GM19025 (cell line): ENCODE data around the gene GPRIN1.
"Not testable (repeated sequence)": the region's sequence is repeated elsewhere in the genome, so short reads cannot be mapped to it uniquely, and the experiment has no call there.

Source experiments
- ATAC-seq: cut with Tn5 transposase; IDR thresholded peaks from one replicate; pipeline ENCODE4 v1.9.1; 2021; ENCODE audit warnings: mild to moderate bottlenecking, low read depth, moderate library complexity; ENCODE audit not compliant: unreplicated experiment

Gene GPRIN1

DNA sequence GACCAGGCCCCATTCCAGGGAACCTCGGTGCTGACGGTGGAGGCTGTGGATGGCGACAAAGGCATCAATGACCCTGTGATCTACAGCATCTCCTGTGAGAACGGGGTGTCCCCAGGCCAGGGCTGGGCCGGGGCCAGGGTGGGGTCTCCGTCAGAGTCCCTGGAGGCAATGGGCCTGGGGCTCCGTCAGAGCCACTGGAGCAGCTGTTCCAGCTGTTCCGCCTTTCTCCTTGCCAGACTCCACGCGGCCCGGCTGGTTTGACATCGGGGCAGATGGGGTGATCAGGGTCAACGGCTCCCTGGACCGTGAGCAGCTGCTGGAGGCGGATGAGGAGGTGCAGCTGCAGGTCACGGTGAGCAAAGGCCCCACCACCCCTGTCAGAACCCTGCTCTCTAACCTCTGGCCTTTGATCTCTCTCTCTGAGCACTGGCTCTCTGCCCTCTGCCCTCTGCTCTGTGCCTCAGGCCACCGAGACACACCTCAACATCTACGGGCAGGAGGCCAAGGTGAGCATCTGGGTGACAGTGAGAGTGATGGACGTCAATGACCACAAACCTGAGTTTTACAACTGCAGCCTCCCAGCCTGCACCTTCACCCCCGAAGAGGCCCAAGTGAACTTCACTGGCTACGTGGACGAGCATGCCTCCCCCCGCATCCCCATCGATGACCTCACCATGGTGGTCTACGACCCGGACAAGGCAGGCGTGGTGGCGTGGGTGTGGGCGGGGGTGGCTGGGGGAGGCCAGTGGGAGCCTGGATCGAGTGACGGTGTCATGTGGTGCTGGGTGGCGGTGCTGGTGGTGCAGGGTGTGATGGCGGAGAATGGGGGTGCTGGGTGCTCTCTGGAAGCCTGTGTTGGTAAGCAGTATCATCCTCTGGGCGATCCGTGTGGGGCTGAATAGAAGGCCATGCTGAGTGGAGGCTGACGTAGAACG lies 34.2 kb downstream of the GPRIN1 start:
- no peak for ATAC-seq

DNA sequence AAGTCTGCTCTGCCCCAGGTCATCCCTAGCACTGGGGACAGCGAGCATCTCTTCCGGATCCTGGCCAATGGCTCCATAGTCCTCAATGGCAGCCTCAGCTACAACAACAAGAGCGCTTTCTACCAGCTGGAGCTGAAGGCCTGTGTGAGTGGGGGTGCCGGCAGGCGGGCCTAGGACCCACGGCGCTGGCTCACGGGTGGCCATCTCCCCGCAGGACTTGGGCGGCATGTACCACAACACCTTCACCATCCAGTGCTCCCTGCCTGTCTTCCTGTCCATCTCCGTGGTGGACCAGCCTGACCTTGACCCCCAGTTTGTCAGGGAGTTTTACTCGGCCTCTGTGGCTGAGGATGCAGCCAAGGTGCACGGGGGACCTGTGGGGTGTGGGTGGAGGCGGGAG lies 34.9 kb downstream of the GPRIN1 start:
- no peak for ATAC-seq

DNA sequence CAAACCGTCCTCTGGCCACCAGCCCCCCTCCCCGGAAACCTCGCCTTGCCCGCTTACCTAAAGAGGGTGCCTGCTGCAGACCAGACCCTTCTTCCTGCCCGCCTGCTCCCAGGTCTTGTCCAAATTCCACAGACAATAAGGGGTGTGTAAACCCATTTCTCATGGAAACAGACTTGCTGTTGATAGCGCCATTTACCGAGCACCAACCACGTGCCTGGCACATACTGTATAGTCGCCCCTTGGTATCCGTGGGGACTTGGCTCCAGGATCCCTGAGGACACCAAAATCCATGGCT lies 35.7 kb downstream of the GPRIN1 start:
- no peak for ATAC-seq

DNA sequence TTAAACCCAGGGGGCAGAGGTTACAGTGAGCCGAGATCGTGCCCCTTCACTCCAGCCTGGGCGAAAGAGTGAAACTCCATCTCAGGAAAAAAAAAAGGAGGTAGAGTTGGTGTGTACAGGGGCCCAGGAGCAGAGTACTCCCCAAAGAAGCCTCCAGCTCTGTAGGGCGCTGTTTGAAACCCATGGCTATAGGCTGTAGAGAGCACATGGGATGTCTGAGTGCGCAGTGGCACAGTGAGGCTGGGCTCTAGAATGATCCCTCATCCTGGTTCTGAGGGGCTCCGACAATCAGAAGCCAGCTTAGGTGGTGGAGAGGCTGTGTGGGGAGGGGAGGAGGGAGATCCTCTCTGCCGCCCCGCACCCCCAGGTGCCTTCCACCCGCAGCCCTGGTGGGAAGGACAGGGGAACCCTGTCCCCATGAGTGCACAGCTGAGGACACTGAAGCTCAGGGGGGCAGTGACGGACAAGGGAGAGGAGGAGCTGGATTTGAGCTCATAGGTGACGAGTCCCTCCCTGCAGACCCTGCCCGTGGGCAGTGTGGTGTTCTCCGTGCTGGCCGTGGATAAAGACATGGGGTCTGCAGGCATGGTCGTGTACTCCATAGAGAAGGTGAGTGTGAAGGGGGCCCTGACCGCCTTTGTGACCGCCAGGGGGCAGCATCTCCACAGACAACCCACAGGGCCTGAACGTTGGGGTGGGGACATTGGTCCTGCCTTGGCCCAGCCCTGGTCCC lies 36.2 kb downstream of the GPRIN1 start:
- no peak for ATAC-seq

DNA sequence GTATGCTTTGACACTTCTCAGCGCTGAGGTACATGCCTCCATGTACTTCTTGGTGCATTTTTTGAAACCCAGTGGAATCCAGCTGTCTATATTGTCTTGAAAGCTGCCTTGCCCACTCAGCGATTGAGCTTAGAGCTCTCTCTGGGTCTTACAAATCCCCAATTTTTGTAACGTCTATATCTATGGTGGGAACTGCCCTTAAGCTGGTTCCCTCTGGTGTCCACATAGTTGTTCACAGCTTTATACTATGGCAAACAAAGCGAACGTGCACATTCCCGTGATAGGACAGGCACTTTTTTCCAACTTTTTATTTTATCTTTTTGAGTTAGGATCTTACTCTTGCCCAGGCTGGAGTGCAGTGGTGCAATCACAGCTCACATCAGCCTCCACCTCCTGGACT lies 39.9 kb downstream of the GPRIN1 start:
- no peak for ATAC-seq

DNA sequence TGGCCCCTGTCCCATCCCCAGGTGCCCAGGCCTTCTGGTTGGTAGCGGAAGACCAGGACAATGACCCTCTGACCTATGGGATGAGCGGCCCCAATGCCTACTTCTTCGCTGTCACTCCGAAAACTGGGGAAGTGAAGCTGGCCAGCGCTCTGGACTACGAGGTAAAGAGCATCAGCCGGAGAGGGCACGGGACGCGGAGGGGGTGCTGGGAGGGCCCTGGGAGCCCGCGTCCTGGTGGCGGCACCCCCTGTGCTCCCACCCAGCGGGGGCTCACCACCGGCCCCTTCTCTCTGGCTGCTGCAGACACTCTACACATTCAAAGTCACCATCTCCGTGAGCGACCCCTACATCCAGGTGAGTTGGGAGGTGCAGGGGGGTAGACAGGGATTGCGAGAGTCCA lies 41.3 kb downstream of the GPRIN1 start:
- ATAC-seq, result no peak

DNA sequence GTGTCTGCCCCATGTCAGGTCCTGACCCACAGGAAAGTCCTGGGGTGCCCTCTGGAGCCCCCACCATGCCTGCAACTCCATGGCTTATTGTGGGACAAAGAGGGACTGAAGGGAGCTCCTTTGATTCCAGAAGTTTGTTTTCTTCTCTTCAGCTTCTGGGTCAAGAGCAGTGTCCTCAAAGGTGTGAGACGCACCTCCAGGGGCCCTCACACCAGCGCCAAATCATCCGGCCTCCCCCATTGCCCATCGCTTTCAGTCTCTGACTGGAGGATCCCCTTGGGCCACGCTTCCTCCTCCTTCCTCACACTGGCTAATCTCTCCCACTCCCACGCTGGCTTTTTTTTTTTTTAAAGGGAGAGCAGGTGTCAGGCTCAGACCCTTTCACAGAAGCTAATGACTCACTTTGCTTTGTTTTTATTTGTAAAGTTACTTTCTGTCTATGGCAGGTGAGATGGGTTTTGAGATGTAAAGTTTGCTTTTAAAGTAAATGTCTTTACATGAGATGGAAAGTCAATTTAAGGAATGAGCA lies 44.1 kb downstream of the GPRIN1 start:
- ATAC-seq, result no peak

DNA sequence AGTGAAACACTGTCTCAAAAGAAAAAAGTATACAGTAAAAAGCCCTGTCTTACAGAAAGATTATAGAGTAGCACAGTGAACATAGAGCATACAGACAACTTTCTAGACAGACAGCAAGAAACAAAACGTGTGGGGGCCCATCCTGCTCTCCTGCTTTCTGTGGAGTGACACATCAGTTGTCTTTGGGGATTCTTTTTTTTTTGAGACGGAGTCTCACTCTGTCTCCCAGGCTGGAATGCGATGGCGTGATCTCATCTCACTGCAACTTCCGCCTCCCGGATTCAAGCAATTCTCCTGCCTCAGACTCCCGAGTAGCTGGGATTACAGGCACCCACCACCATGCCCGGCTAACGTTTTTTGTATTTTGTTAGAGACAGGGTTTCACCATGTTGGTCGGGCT lies 46.0 kb downstream of the GPRIN1 start:
- ATAC-seq, result no peak

DNA sequence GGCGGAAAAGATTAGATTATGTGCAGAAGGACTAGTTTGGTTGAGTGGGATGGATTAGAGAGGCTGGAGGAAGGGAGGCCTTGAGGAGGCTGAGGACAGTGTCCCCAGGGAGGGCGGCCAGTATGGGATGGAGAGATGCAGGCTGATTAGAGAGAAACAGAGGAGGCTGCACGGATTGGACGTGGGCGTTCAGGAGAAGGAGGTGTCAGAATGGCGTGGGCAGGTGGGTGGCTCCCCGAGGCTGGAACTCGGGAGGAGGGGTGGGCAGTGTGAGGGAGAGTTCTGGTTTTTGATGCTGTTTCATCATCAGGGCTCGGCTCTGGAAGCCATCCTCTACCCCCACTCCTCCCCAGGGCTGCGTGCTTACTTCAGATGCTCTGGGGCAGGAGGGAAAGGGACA lies 47.8 kb downstream of the GPRIN1 start:
- no peak for ATAC-seq

DNA sequence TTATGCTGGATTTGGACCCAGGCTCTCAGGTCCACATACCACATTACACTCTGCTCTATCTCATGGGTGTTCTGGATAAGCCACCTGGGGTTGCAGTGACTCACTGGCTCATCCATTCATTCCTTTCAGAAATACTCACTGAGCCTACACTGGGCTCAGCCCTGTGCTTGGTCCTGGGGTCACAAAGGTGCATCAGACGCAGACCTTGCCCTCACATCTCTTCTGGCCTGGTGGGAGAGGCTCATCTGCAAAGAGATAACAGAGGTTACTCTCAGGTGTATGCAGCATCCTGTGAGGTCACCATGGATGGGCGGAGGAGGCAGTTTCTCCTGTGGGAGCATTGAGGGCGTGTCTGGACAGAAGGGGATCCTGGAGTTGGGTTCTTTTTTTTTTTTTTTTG lies 48.7 kb downstream of the GPRIN1 start:
- ATAC-seq, result no peak

DNA sequence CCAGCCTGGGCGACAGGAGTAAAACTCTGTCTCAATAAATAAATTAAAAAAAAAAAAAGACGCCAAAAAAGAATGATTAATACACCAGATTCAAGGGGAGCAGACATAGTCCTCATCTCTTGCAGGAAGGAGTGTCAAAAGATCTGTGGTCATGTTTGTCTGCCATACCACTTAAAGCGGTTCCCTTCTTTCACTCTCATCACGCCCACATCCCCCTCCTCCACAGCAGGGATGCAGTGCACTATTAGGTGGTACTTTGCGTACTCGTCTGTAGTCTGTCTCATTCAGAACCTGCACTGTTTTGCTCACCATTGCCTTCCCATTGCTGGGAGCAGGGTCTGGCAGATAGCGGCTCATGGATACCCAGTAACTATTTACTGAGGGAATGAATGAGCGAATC lies 49.6 kb downstream of the GPRIN1 start:
- ATAC-seq, result no peak

DNA sequence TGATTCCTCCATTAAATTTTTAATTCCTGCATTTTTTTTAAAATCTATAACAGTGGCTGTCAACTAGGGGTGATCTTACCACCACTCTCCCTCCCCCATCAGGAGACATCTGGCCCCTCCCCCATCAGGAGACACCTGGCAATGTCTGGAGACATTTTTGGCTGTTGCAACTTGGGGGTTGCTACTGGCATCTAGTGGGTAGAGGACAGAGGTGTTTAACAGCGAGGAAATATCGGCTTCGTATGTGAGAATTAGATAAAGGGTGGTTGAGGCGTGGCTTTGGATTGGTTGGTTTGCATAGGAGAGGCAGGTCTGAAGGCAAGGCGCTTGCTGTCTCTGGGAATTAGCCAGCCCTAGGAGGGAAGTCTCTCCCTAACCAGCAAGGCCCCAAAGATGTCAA lies 50.3 kb downstream of the GPRIN1 start:
- ATAC-seq, result no peak

DNA sequence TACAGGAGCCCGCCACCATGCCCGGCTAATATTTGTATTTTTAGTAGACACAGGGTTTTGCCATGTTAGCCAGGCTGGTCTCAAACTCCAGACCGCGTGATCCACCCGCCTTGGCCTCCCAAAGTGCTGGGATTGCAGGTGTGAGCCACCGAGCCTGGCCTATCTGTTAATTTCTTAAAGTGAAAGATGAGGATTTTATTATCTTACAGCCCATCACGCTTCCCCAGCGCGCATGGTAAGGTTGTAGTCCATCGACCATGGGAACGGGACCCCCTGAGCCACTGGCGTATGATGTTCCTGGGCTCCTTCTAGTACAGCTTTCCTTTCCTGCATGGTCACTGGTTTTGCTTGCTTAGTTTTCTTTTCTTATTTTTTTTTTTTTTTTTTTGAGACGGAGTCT lies 52.1 kb downstream of the GPRIN1 start:
- no peak for ATAC-seq

DNA sequence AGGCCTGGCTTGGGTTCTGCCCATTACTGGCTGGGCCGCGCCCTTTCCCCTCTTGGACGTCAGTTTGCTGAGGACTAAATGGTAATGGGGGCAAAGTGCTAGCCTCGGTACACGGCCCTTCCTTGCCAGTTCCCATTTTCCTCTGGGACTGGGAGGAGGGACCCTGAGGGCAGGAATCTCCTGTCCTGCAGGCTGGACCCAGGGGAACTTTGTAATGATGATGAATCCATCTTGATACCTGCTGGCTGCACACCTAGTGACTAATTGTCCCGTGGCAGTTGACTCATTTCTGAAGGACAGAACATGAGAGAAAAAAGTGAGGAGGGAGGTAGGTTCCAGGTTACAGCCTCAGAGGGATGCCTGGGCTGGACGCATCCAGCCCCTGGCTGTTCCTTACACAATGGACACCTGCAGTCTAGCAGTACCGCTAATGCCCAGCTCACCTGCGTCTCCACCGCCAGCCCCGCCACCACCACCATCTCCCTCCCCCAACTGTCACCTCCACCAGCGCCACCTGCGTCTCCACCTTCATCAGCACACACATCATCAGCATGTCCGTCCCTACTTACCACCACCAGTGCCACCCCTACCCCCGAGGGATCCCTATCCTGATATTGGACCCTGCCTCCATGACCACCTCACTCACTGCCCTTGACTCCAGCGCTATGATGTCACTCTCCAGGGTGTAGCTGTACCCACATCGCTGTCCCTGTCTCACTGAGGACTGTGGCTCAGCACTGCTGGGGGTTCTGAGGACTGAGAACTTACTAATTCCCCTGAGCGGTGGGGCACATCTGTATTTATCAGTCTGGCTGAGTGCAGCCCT lies 56.5 kb downstream of the GPRIN1 start:
- ATAC-seq, result no peak

DNA sequence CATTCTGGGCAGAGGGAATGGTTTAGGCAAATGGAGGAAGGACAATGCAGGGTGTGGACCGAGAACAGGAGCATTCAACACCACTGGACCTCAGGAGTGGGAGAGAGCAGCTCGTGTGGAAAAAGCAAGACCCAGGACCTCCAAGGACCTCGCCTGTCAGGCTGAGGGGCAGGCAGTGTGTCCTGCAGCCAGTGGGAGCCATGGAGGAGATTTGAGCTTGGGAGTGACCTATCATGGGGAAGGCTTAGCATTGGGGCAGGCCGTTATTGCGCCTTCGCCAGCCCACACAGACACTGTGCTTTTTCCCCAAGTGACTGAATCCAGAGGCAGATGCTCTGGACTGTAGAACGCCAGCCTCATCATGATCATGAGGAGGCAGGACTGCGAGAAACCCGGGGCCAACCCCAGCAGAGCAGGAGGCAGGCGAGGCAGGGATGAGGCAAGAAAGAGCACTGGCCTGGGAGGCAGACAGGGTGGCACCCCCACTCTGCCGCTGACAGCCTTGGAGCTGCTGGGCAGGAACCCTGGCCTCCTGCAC lies 57.6 kb downstream of the GPRIN1 start:
- no peak for ATAC-seq

DNA sequence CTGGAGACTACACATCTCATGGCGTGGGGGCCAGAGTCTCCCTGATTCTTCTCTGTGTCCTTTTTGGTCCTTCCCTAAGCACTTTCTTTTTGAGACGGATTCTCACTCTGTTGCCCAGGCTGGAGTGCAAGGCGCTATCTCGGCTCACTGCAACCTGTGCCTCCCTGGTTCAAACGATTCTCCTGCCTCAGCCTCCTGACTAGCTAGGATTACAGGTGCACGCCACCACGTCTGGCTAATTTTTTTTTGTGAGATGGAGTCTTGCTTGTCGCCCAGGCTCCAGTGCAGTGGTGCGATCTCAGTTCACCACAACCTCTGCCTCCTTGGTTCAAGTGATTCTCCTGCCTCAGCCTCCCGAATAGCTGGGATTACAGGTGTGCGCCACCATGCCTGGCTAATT lies 59.0 kb downstream of the GPRIN1 start:
- ATAC-seq, result not testable (repeated sequence)

DNA sequence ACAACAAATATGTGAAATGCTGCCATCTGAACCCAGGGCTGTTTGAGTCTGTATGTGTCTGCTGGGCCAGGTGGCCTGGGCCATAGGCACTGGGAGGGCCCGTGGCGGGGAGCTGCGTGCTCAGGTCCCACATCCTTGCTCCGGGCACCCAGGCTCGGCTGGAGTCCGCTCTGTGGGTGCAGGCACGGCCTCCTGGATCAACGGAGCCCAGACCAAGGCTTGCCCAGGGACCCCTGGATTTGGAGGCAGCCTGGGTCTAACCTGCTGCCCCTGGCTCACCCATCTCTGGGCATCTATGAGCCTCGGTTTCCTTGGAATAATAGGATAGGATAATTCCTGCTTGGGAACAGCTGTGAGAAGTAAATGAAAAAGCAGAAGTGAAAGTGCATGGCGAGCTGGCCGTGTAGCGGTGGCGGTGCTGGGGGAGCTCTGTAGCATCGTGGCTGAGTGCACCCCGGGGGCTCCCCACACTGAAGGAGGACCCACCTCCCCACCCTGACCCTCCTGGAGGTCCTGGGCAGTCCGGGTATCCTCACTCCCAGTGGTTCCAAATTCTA lies 59.6 kb downstream of the GPRIN1 start:
- no peak for ATAC-seq

DNA sequence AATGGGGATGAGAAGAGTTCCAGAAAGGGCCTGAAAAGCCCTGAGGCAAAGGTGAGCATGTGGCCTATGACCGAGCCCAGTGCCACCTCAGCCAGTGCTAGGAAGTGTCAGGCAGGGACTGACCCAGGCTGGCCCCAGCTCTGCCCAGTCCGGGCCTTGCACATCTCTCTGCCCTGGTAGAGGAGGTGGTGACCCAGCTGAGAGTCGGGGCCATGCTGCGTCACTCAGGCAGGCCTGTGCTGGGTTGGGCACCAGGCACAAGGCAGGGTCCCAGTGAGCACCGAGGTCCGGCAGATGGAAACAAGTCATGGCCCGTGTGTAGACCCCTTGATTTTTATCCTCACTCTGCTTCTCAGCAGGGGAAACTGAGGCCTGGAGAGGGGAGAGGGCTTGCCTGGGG lies 60.1 kb downstream of the GPRIN1 start:
- ATAC-seq, result no peak

DNA sequence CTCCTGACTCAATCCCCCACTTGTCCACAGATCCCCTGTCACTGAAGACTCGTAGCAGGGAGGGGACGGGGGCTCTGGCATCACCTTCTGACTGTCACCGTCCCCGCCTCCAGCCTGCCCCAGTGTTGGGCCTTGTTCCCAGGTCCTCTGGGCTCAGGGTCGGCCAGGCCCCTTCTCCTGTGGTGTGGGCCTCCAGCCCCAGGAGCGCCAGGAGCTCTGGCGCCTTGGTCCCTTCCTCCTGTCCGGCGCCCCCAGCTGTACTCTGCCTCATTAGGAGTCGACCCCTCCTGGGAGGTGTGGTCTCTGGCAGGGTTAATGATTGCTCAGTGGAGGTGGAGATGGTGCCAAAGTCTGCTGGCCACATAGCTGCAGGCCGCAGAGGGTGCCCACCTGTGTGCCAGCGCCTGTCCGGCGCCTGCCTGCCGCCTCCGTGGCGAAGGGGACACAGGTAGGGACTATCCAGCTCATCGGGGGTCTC lies 61.0 kb downstream of the GPRIN1 start, which contains the start of gene CDHR2:
Gene CDHR2 (plus strand): TSS at position 376 of the 478 bp plus-strand sequence. CDS start 16,011 bp downstream, outside the sequence.
- no peak for ATAC-seq

DNA sequence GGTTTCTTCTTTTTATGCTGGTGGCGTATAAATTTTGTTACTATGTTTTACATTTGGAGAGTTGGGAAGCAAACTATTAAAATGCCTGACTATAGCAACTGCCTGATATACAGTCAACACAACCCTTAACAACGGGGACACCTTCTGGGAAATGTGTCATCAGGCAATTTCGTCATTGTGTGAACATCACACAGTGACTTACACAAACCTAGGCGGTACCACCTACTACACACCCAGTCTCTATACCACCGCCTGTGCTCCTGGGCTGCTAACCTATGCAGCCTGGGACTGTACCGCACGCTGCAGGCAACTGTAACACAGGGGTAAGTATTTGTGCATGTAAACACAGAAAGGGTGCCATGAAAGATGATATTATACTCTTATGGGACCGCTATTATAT lies 62.2 kb downstream of the GPRIN1 start:
- no peak for ATAC-seq
